ENCODE results near the gene ABCC4. TPM values are rescaled to one million over a fixed set of nuclear protein-coding genes. Genes with fewer than 3 reads are reported as not detected.
"Not testable (repeated sequence)": the region's sequence is repeated elsewhere in the genome, so short reads cannot be mapped to it uniquely, and the experiment has no call there.

ABCC4 gene
- polyA plus RNA-seq, 6 donors from 2014 or later: 0.27 to 2.3 (median 1.5) TPM; not detected in 1

- no peak overlapping the region for H3K4me3 Mint-ChIP-seq
- peaks cover 0 to 15% of the 10 kb centered on the region in 2 donors for H3K36me3 Mint-ChIP-seq
- DNase-seq (no peak), ATAC-seq (ENCODE audit: low read depth in 2 of 2) (no peak)
- H3K27ac Mint-ChIP-seq: no peak overlapping the region
- H3K9me3 Mint-ChIP-seq: no peaks in the 10 kb centered on the region
- H3K4me1 Mint-ChIP-seq: peaks cover 6 to 7% (median 6%) of the 10 kb centered on the region in 3 donors
- H3K27me3 Mint-ChIP-seq: no peaks in the 10 kb centered on the region
Observed at GRCh38 chr13:95206116-95206515, 95.1 kb downstream of the ABCC4 start.

- Mint-ChIP-seq H3K9me3 (peaks cover 0 to 3% (median 0%) of the 10 kb centered on the region in 7 donors), H3K4me3 (no peak overlapping the region), H3K27me3 (no peaks in the 10 kb centered on the region), H3K27ac (no peak overlapping the region), H3K4me1 (peaks cover 6 to 7% (median 6%) of the 10 kb centered on the region in 3 donors), H3K36me3 (peaks cover 7 to 15% of the 10 kb centered on the region in 2 donors)
- DNase-seq (no peak), ATAC-seq (ENCODE audit: low read depth in 2 of 2) (no peak)
Observed at GRCh38 chr13:95204231-95204765, 97.0 kb downstream of the ABCC4 start.

- DNase-seq (no peak), ATAC-seq (ENCODE audit: low read depth in 2 of 2) (no peak)
- H3K36me3 Mint-ChIP-seq: peaks cover 10 to 12% of the 10 kb centered on the region in 2 donors
- H3K9me3 Mint-ChIP-seq: peaks cover 0 to 10% (median 3%) of the 10 kb centered on the region in 7 donors
- no peak overlapping the region for H3K4me3 Mint-ChIP-seq
- H3K4me1 Mint-ChIP-seq: no peaks in the 10 kb centered on the region
- H3K27ac Mint-ChIP-seq: peak overlapping the region in 1 of 6 donors; percentile 18
- no peaks in the 10 kb centered on the region for H3K27me3 Mint-ChIP-seq
Observed at GRCh38 chr13:95201814-95202651, 99.2 kb downstream of the ABCC4 start.

- H3K4me3 Mint-ChIP-seq: peak overlapping the region in 1 of 8 donors; percentile 35
- H3K9me3 Mint-ChIP-seq; H3K4me1 Mint-ChIP-seq; H3K36me3 Mint-ChIP-seq; DNase-seq; H3K27me3 Mint-ChIP-seq; ATAC-seq (ENCODE audit: low read depth in 2 of 2); H3K27ac Mint-ChIP-seq: not testable (repeated sequence)
Observed at GRCh38 chr13:95200386-95200957, 100.8 kb downstream of the ABCC4 start.

DNA sequence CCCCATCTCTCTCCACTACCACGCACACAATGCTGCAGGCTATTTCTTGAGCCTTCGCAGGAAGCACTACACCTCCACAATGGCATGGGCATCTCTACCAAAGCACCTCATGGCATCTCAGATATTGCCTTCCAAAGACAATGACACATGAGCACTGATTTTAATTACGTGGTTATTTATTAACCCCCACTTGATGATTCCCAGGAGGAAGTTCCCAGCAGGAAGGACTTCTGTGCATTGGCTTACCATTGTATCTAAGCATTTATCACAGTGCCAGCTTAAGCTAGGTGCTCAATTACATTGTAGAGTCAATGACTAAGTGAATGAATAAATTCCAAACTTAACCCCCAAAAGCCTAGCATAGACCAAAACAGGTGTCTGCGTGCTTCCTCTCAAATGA lies 101.4 kb downstream of the ABCC4 start:
- H3K4me3 Mint-ChIP-seq: peak overlapping the region in 1 of 8 donors; percentile 41
- peak overlapping the region in 1 of 6 donors; percentile 36 for H3K27ac Mint-ChIP-seq
- no peaks in the 10 kb centered on the region for H3K4me1 Mint-ChIP-seq
- no peaks in the 10 kb centered on the region for H3K27me3 Mint-ChIP-seq
- DNase-seq (no peak), ATAC-seq (ENCODE audit: low read depth in 2 of 2) (no peak)
- peaks cover 0 to 10% (median 3%) of the 10 kb centered on the region in 7 donors for H3K9me3 Mint-ChIP-seq
- H3K36me3 Mint-ChIP-seq: peaks cover 5 to 10% of the 10 kb centered on the region in 2 donors

DNA sequence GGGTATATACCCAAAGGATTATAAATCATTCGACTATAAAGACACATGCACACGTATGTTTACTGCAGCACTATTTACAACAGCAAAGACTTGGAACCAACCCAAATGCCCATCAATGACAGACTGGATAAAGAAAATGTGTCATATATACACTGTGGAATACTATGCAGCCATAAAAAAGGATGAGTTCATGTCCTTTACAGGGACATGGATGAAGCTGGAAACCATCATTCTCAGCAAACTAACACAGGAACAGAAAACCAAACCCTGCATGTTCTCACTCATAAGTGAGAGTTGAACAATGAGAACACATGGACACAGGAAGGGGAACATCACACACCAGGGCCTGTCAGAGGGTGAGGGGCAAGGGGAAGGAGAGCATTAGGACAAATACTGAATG lies 102.6 kb downstream of the ABCC4 start:
- H3K4me1 Mint-ChIP-seq; H3K4me3 Mint-ChIP-seq; H3K27me3 Mint-ChIP-seq; ATAC-seq (ENCODE audit: low read depth in 2 of 2); H3K36me3 Mint-ChIP-seq; H3K9me3 Mint-ChIP-seq; DNase-seq; H3K27ac Mint-ChIP-seq: not testable (repeated sequence)

- ATAC-seq (ENCODE audit: low read depth in 2 of 2) (no peak), DNase-seq (no peak)
- Mint-ChIP-seq H3K36me3 (peaks cover 5 to 10% of the 10 kb centered on the region in 2 donors), H3K27ac (no peak overlapping the region), H3K4me3 (no peak overlapping the region), H3K9me3 (peaks cover 0 to 10% (median 3%) of the 10 kb centered on the region in 7 donors), H3K4me1 (no peaks in the 10 kb centered on the region), H3K27me3 (no peaks in the 10 kb centered on the region)
Observed at GRCh38 chr13:95197548-95197947, 103.7 kb downstream of the ABCC4 start.

DNA sequence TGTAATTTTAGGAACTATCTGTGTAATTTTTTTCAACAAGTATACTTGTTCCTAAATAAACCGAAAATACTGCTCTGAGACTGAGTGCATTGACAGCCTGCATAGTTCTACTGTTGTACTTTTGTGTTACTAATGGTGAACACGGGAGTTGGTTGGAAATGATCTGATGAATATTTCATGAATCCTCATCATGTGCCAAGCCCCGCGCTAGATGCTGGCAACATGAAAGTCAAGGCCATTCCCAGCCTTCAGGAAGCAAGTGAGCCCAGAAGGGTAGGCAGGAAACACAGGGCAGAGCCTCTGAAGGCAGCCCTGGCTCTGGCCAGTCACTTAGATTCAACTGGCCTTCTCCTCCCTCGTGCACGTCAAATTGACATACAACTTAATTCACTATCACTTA lies 106.1 kb downstream of the ABCC4 start:
- H3K4me3 Mint-ChIP-seq: no peak overlapping the region
- DNase-seq: no peak
- H3K4me1 Mint-ChIP-seq: no peaks in the 10 kb centered on the region
- peaks cover 5 to 10% of the 10 kb centered on the region in 2 donors for H3K36me3 Mint-ChIP-seq
- peaks cover 0 to 10% (median 3%) of the 10 kb centered on the region in 7 donors for H3K9me3 Mint-ChIP-seq
- ATAC-seq (ENCODE audit: low read depth in 2 of 2): no peak
- no peaks in the 10 kb centered on the region for H3K27me3 Mint-ChIP-seq
- no peak overlapping the region for H3K27ac Mint-ChIP-seq

- no peak for DNase-seq
- peaks cover 0 to 1% (median 0%) of the 10 kb centered on the region in 3 donors for H3K4me1 Mint-ChIP-seq
- no peak overlapping the region for H3K4me3 Mint-ChIP-seq
- ATAC-seq (ENCODE audit: low read depth in 2 of 2): no peak
- H3K27ac Mint-ChIP-seq: no peak overlapping the region
- peaks cover 0 to 3% (median 0%) of the 10 kb centered on the region in 3 donors for H3K27me3 Mint-ChIP-seq
- peaks cover 0 to 5% of the 10 kb centered on the region in 2 donors for H3K36me3 Mint-ChIP-seq
- H3K9me3 Mint-ChIP-seq: peaks cover 0 to 5% (median 2%) of the 10 kb centered on the region in 7 donors
Observed at GRCh38 chr13:95193509-95194230, 107.6 kb downstream of the ABCC4 start.

DNA sequence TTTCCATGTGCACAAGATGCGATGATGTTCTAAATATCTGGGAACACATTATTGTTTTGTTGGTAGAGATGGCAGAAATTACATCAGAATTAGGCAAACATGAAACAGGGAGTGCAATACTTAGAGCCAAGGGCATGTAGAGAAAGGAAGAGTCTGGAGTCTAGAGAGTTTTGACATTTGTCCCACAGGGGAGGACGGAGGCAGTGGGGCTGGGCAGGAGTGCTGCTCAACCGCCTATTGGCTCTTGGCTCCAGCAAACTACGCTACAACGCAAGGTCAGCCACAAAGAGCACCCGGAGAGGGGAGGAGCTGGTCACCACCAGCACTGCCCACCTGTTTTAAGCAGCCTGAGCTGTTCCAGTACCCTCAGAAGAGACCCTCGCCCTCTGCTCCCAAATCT lies 108.3 kb downstream of the ABCC4 start:
- Mint-ChIP-seq H3K4me3 (no peak overlapping the region), H3K27ac (no peak overlapping the region), H3K36me3 (peaks cover 0 to 5% of the 10 kb centered on the region in 2 donors), H3K27me3 (peaks cover 0 to 3% (median 0%) of the 10 kb centered on the region in 3 donors), H3K4me1 (peaks cover 0 to 1% (median 0%) of the 10 kb centered on the region in 3 donors), H3K9me3 (peaks cover 0 to 3% (median 0%) of the 10 kb centered on the region in 7 donors)
- DNase-seq: no peak
- no peak for ATAC-seq (ENCODE audit: low read depth in 2 of 2)

DNA sequence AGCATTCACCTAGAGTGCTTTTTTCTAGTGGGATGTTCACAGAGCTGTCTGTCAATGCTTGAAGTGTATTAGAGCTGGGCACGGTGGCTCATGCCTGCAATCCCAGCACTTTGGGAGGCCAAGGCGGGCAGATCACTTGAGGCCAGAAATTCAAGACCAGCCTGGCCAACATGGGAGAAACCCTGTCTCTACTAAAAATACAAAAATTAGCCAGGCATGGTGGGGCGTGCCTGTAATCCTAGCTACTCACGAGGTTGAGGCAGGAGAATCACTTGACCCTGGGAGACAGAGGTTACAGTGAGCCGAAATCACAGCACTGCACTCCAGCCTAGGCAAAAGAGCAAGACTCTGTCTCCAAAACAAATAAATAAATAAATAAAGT lies 108.7 kb downstream of the ABCC4 start:
- not testable (repeated sequence) for H3K4me1 Mint-ChIP-seq; H3K27me3 Mint-ChIP-seq; H3K4me3 Mint-ChIP-seq; H3K27ac Mint-ChIP-seq; DNase-seq; H3K36me3 Mint-ChIP-seq; ATAC-seq (ENCODE audit: low read depth in 2 of 2); H3K9me3 Mint-ChIP-seq

GRCh38 chr13:95191821-95192563 lies 109.3 kb downstream of the ABCC4 start:
- Mint-ChIP-seq H3K36me3 (peaks cover 0 to 2% of the 10 kb centered on the region in 2 donors), H3K9me3 (no peaks in the 10 kb centered on the region), H3K27ac (peak overlapping the region in 1 of 6 donors; percentile 10), H3K4me3 (no peak overlapping the region), H3K27me3 (peaks cover 0 to 3% (median 0%) of the 10 kb centered on the region in 3 donors), H3K4me1 (peaks cover 0 to 1% (median 0%) of the 10 kb centered on the region in 3 donors)
- DNase-seq (peak; percentile 19), ATAC-seq (ENCODE audit: low read depth in 2 of 2) (peak; percentile 69 to 74)

DNA sequence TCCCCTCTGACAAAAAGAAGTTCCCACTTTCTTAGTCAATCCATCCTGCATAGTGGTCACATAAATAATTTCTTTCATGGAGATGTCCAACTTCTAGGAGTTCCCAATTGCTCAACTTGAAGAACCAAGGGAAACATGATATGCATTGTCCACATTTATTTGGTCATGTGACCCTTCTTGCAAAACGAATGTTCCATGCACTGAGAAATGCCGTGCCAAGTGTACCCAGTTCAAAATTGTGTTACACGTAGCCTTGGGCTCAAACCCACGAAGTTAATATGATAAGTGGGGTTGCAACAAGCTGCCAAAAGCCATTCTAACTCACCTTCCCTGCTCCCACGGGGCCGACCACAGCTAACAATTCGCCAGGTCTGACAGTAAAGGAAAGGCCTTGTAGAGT lies 113.1 kb downstream of the ABCC4 start:
- no peak overlapping the region for H3K4me3 Mint-ChIP-seq
- H3K27ac Mint-ChIP-seq: no peak overlapping the region
- peaks cover 0 to 3% (median 0%) of the 10 kb centered on the region in 3 donors for H3K27me3 Mint-ChIP-seq
- DNase-seq: no peak
- H3K9me3 Mint-ChIP-seq: no peaks in the 10 kb centered on the region
- no peaks in the 10 kb centered on the region for H3K36me3 Mint-ChIP-seq
- H3K4me1 Mint-ChIP-seq: peaks cover 0 to 18% (median 12%) of the 10 kb centered on the region in 3 donors
- ATAC-seq (ENCODE audit: low read depth in 2 of 2): no peak

All from naive B cell (primary cell).